Fibroblast of the aortic adventitia (primary cell): ENCODE data around the gene SKOR2. TPM values are rescaled to one million over a fixed set of nuclear protein-coding genes. Genes with fewer than 3 reads are reported as not detected.
"Not testable (repeated sequence)": the region's sequence is repeated elsewhere in the genome, so short reads cannot be mapped to it uniquely, and the experiment has no call there.

Source experiments
- DNase-seq: peaks from one replicate; pipeline ENCODE4 v3.0.0-alpha.2; 2010; ENCODE audit warnings: low read depth
- H3K4me3 ChIP-seq: 2 replicates; pipeline ENCODE4 v1.5.1; 2011; ENCODE audit warnings: low read depth, mild to moderate bottlenecking, control low read depth, low read length, moderate library complexity
- small RNA-seq: library from RNA; depleted of rRNA; stranded (forward); fragments of <200 nt; gene quantifications from one replicate; pipeline ENCODE3, GENCODE V24; 2012
- total RNA-seq: library from RNA; depleted of rRNA; stranded (reverse); fragments of >200 nt; gene quantifications from 2 replicates; pipeline ENCODE4 v1.2.3, GENCODE V29; 2012; ENCODE audit warnings: low replicate concordance
- TF ChIP-seq, protein P1 (sequence below): IDR thresholded peaks from 2 replicates; pipeline ENCODE4 v1.5.1; 2011; ENCODE audit warnings: mild to moderate bottlenecking, low read length, control low read depth, inconsistent platforms; ENCODE audit not compliant: insufficient read depth

The SKOR2 gene
- total RNA-seq, 1 donor, result not detected

DNA sequence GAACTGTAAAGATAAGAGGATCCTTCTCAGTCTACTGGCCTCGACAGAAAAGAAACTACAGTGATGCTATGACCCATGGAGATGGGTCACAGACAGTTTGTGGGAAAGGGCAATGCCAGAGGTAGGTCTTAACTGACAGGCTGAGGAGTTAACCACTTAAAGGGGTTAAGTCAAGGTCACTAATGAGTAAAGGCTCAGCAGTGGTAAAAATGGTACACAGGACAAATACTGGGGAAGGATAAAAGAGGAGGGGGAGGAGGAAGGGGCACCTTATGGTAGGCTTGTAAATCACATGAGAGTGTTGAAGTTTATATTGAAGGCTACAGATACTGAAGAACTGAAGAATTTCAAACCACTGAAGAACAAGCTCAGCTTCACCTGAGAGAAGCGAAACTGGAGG, 85.2 kb downstream of the SKOR2 start:
- DNase-seq, result no peak
- TF ChIP-seq, protein P1, sequence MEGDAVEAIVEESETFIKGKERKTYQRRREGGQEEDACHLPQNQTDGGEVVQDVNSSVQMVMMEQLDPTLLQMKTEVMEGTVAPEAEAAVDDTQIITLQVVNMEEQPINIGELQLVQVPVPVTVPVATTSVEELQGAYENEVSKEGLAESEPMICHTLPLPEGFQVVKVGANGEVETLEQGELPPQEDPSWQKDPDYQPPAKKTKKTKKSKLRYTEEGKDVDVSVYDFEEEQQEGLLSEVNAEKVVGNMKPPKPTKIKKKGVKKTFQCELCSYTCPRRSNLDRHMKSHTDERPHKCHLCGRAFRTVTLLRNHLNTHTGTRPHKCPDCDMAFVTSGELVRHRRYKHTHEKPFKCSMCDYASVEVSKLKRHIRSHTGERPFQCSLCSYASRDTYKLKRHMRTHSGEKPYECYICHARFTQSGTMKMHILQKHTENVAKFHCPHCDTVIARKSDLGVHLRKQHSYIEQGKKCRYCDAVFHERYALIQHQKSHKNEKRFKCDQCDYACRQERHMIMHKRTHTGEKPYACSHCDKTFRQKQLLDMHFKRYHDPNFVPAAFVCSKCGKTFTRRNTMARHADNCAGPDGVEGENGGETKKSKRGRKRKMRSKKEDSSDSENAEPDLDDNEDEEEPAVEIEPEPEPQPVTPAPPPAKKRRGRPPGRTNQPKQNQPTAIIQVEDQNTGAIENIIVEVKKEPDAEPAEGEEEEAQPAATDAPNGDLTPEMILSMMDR, result no peak
- no peak overlapping the region for H3K4me3 ChIP-seq

DNA sequence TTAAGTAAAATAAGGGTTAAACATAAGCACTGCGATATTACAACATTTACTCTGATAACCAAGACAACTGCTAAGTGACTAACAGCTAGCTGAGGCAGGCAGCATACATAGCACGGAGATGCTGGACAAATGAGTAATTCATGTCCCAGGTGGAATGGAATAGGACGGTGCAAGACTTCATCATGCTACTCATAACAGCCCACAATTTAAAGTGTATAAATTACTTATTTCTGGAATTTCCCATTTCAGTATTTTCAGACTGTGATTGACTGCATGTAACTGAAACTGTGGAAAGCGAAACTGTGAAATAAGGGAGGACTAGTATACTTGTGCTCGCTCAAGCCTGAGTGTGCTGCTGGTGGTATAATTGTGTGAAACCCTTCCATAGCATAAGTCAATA, 88.2 kb downstream of the SKOR2 start:
- DNase-seq, result peak; percentile 64
- peak overlapping the region; percentile 42 for H3K4me3 ChIP-seq
- TF ChIP-seq, protein P1, result no peak

DNA sequence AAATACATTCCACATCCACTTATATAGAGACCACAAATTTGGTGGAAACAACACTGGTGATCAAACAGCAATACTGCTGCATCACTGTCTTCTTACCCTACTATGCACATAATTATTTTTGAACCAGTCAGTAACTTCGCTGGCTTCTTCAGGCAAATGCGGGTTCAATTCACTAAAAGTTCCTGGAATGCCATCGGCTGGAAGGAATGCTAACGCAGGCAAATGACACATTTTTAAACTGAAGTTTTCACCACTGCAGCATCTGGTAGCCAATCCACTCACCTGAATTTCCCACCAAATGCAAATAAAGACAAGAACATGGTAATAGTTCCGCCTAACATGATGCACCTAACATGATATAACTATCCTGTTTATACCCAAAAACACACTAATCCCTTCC, 91.2 kb downstream of the SKOR2 start:
- DNase-seq, result no peak
- no peak overlapping the region for H3K4me3 ChIP-seq
- TF ChIP-seq, protein P1, result no peak

GRCh38 chr18:47158404-47158803, 93.1 kb downstream of the SKOR2 start:
- H3K4me3 ChIP-seq, result not testable (repeated sequence)
- peak; percentile 15 for DNase-seq

Small RNAs within 50 kb of the gene (small RNA-seq; reads per million reads assigned to genes)
- gene RNU6-1131P, result not detected

Other genes starting within 250 kb of the SKOR2 start
- not detected in 2 replicates for gene ELOA2, start 216.0 kb downstream of the SKOR2 start, total RNA-seq
- 24.3 and 49.7 TPM in 2 replicates for gene HDHD2, start 101.2 kb downstream of the SKOR2 start, total RNA-seq
- gene IER3IP1, start 75.3 kb downstream of the SKOR2 start, total RNA-seq, result 10.5 and 24.8 TPM in 2 replicates